ENCODE results near the gene DIDO1. TPM values are rescaled to one million over a fixed set of nuclear protein-coding genes. Genes with fewer than 3 reads are reported as not detected.

DIDO1 gene
- total and polyA plus RNA-seq, 2 of the 13 experiments (the other 11 are each of a cell fraction or from before 2014, with no cell fraction given), result 75.0 to 75.1 TPM

DNA sequence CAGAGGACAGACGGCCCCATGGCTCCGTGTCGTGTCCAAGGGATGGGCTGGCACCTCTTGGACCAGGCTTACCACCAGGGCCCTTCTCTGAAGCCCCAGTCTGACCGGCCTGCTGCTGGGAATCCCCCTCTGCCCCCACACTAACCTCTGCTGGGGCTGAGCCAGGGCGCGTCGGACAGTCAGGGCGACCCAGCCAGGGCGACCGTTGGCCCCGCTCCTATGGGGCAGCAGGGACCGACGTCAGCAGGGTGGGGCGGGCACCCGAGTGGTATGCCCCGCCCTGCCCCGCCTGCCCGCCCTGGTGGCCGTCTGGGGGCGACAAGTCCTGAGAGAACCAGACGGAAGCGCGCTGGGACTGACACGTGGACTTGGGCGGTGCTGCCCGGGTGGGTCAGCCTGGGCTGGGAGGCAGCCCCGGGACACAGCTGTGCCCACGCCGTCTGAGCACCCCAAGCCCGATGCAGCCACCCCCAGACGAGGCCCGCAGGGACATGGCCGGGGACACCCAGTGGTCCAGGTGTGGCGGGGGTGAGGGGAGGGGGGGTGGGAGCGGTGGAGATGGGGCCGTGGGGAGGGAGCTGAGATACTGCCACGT lies 26.2 kb upstream of the DIDO1 start, which contains the start of gene SLC17A9 (continued):
- TF ChIP-seq, protein P1, sequence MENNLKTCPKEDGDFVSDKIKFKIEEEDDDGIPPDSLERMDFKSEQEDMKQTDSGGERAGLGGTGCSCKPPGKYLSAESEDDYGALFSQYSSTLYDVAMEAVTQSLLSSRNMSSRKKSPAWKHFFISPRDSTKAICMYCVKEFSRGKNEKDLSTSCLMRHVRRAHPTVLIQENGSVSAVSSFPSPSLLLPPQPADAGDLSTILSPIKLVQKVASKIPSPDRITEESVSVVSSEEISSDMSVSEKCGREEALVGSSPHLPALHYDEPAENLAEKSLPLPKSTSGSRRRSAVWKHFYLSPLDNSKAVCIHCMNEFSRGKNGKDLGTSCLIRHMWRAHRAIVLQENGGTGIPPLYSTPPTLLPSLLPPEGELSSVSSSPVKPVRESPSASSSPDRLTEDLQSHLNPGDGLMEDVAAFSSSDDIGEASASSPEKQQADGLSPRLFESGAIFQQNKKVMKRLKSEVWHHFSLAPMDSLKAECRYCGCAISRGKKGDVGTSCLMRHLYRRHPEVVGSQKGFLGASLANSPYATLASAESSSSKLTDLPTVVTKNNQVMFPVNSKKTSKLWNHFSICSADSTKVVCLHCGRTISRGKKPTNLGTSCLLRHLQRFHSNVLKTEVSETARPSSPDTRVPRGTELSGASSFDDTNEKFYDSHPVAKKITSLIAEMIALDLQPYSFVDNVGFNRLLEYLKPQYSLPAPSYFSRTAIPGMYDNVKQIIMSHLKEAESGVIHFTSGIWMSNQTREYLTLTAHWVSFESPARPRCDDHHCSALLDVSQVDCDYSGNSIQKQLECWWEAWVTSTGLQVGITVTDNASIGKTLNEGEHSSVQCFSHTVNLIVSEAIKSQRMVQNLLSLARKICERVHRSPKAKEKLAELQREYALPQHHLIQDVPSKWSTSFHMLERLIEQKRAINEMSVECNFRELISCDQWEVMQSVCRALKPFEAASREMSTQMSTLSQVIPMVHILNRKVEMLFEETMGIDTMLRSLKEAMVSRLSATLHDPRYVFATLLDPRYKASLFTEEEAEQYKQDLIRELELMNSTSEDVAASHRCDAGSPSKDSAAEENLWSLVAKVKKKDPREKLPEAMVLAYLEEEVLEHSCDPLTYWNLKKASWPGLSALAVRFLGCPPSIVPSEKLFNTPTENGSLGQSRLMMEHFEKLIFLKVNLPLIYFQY (CRISPR knock-in tag; IDR thresholded peaks at IDR 0.05; ENCODE audit: borderline replicate concordance), result peak; percentile 90
- TF ChIP-seq SRY (CRISPR knock-in tag; IDR thresholded peaks at IDR 0.05) (peak; percentile 92), THAP8 (CRISPR knock-in tag; IDR thresholded peaks at IDR 0.05; ENCODE audit: borderline replicate concordance) (no peak), EP300 (IDR thresholded peaks at IDR 0.05; ENCODE audit: low read depth in 2 of 2, low read length in 2 of 2) (peak; percentile 20 to 46; a peak in 2 of 4 replicates), EP300 (CRISPR knock-in tag; IDR thresholded peaks at IDR 0.05; ENCODE audit: borderline replicate concordance) (peak; percentile 29; the same call in 1 of the 2 replicates), NCOA2 (CRISPR knock-in tag; IDR thresholded peaks at IDR 0.05) (peak; percentile 68), ZNF547 (CRISPR knock-in tag; IDR thresholded peaks at IDR 0.05) (peak; percentile 76; the same call in 1 of the 2 replicates), RELA (CRISPR knock-in tag; IDR thresholded peaks at IDR 0.05) (peak; percentile 97; the same call in 1 of the 2 replicates), ZNF850 (CRISPR knock-in tag; conservative IDR thresholded peaks at IDR 0.05) (no peak), HOXD1 (CRISPR knock-in tag; IDR thresholded peaks at IDR 0.05) (no peak; the same call in 1 of the 2 replicates), SALL2 (CRISPR knock-in tag; IDR thresholded peaks at IDR 0.05) (peak; percentile 77; the same call in 1 of the 2 replicates), ZNF605 (CRISPR knock-in tag; IDR thresholded peaks at IDR 0.05) (peak; percentile 93), SAP130 (CRISPR knock-in tag; IDR thresholded peaks at IDR 0.05; ENCODE audit: low read depth) (peak; percentile 99), DNMT1 (CRISPR knock-in tag; IDR thresholded peaks at IDR 0.05) (peak; percentile 90; the same call in 1 of the 2 replicates), THAP11 (CRISPR knock-in tag; IDR thresholded peaks at IDR 0.05) (peak; percentile 82), CCDC6 (CRISPR knock-in tag; IDR thresholded peaks at IDR 0.05) (peak; percentile 64), SALL1 (CRISPR knock-in tag; IDR thresholded peaks at IDR 0.05) (peak; percentile 91), ZNF468 (CRISPR knock-in tag; IDR thresholded peaks at IDR 0.05) (no peak), CHCHD3 (CRISPR knock-in tag; IDR thresholded peaks at IDR 0.05) (0 out of 2 replicates have a peak, but pooled peaks have one; percentile 14), ERF (CRISPR knock-in tag; IDR thresholded peaks at IDR 0.05) (peak; percentile 97; the same call in 1 of the 2 replicates)
- TF ChIP-seq, protein P2, sequence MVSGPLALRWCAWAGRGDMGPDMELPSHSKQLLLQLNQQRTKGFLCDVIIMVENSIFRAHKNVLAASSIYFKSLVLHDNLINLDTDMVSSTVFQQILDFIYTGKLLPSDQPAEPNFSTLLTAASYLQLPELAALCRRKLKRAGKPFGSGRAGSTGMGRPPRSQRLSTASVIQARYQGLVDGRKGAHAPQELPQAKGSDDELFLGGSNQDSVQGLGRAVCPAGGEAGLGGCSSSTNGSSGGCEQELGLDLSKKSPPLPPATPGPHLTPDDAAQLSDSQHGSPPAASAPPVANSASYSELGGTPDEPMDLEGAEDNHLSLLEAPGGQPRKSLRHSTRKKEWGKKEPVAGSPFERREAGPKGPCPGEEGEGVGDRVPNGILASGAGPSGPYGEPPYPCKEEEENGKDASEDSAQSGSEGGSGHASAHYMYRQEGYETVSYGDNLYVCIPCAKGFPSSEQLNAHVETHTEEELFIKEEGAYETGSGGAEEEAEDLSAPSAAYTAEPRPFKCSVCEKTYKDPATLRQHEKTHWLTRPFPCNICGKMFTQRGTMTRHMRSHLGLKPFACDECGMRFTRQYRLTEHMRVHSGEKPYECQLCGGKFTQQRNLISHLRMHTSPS (CRISPR knock-in tag; IDR thresholded peaks at IDR 0.05; ENCODE audit: low read depth), result peak; percentile 95
- TF ChIP-seq, protein P3, sequence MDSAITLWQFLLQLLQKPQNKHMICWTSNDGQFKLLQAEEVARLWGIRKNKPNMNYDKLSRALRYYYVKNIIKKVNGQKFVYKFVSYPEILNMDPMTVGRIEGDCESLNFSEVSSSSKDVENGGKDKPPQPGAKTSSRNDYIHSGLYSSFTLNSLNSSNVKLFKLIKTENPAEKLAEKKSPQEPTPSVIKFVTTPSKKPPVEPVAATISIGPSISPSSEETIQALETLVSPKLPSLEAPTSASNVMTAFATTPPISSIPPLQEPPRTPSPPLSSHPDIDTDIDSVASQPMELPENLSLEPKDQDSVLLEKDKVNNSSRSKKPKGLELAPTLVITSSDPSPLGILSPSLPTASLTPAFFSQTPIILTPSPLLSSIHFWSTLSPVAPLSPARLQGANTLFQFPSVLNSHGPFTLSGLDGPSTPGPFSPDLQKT (CRISPR knock-in tag; IDR thresholded peaks at IDR 0.05; ENCODE audit: borderline replicate concordance), result peak; percentile 84; the same call in 1 of the 2 replicates
- TF ChIP-seq, protein P4, sequence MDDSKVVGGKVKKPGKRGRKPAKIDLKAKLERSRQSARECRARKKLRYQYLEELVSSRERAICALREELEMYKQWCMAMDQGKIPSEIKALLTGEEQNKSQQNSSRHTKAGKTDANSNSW (CRISPR knock-in tag; IDR thresholded peaks at IDR 0.05; ENCODE audit: borderline replicate concordance), result peak; percentile 93; the same call in 1 of the 2 replicates

Measured in HepG2 (cell line).